Effector memory CD4-positive, alpha-beta T cell (primary cell): ENCODE data around the gene CLSTN1.

Experiments used
- DNase-seq, 3 donors: peaks; one replicate each; pipeline ENCODE4 v3.0.0-alpha.2; 2020
- H3K27ac ChIP-seq: 2 replicates; pipeline ENCODE4 v1.7.0; 2013; ENCODE audit warnings: mild to moderate bottlenecking, low read length, moderate library complexity; ENCODE audit not compliant: insufficient read depth, poor library complexity, severe bottlenecking
- H3K27me3 ChIP-seq: replicated peaks from 2 replicates; pipeline ENCODE4 v1.7.0; 2013; ENCODE audit warnings: mild to moderate bottlenecking, low read length; ENCODE audit not compliant: insufficient read depth, control insufficient read depth, poor library complexity, severe bottlenecking
- H3K36me3 ChIP-seq: 2 replicates; pipeline ENCODE4 v1.7.0; 2013; ENCODE audit warnings: mild to moderate bottlenecking, low read length, moderate library complexity; ENCODE audit not compliant: control insufficient read depth, insufficient read depth
- H3K4me1 ChIP-seq: 2 replicates; pipeline ENCODE4 v1.7.0; 2013; ENCODE audit warnings: low read length, mild to moderate bottlenecking; ENCODE audit not compliant: control insufficient read depth, insufficient read depth, poor library complexity, severe bottlenecking
- H3K4me3 ChIP-seq: 2 replicates; pipeline ENCODE4 v1.7.0; 2013; ENCODE audit warnings: low read length, low read depth, mild to moderate bottlenecking; ENCODE audit not compliant: insufficient read depth, poor library complexity, severe bottlenecking
- H3K9me3 ChIP-seq: 2 replicates; pipeline ENCODE4 v1.7.0; 2013; ENCODE audit warnings: mild to moderate bottlenecking, low read length, moderate library complexity; ENCODE audit not compliant: control insufficient read depth

The CLSTN1 gene

DNA sequence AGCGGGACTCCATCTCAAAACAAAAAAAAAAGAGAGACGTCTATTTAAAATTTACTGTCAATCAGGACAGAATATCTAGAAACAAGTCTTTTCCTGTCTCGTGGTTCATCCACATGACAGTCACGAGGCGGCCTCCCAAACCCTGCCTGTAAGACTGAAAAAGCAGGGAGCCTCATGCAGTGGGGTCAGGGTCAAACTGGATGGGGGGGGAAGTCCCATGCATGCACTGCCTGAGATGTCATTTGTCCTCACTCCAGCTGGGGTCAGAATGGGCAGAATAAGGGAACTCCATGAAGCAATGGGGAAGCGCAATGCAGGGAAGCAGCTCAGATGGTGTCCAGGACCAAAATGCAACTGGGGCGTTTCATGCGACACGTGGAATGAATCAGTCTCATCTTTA lies 86.7 kb downstream of the CLSTN1 start:
- no peaks in the 10 kb centered on the region for H3K27me3 ChIP-seq
- H3K9me3 ChIP-seq = no peaks in the 10 kb centered on the region
- H3K27ac ChIP-seq = no peak overlapping the region
- no peak for DNase-seq
- no peak overlapping the region for H3K4me3 ChIP-seq
- no peaks in the 10 kb centered on the region for H3K4me1 ChIP-seq
- H3K36me3 ChIP-seq = peaks cover 75% of the 10 kb centered on the region

DNA sequence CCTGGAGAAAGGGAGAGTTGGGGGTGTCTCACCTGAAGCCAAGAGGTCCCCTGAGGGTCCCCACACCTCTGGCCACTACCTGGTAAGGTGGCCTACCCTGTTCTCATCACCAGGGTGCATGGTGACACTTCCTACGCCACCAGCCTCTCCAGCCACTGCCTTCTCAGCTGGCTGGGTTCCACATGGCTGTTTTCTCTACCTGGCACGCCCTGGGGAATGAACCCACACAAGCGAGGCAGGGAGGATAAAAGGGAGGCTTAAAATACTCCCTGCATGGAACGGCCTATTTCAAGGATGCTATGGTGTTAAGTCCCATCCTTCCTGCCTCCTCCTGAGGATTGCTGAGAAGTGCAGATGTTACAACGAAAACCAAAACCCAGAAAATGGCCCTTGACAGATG lies 87.5 kb downstream of the CLSTN1 start:
- H3K4me3 ChIP-seq = no peak overlapping the region

DNA sequence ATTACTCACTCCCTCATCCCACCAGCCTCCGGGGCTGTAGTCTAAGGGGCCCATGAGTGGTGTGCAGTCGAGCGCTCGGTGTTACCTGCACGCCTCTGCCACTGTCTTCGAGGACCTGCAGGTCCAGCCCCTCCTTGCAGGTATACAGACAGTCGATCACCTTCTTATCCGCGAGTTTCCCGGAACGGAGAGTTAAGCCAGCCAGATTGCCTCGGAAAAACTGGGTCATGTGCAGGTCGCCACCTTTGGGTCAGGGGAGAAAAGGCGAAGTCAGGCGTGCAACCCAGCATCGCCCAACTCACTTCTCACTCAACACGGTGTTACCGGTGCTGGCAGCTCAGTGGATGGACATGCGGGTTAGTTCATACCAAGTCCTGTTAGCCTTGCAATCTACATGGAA lies 88.0 kb downstream of the CLSTN1 start:
- no peak for DNase-seq
- Histone ChIP-seq H3K9me3 (no peaks in the 10 kb centered on the region), H3K4me3 (no peak overlapping the region), H3K36me3 (peaks cover 78% of the 10 kb centered on the region), H3K27me3 (no peaks in the 10 kb centered on the region), H3K4me1 (no peaks in the 10 kb centered on the region), H3K27ac (no peak overlapping the region)

More for the DNA sequence above, 87.5 kb downstream of the CLSTN1 start:
- Histone ChIP-seq H3K27me3 (no peaks in the 10 kb centered on the region), H3K27ac (no peak overlapping the region), H3K9me3 (no peaks in the 10 kb centered on the region), H3K4me1 (no peaks in the 10 kb centered on the region), H3K36me3 (peaks cover 78% of the 10 kb centered on the region)
- DNase-seq = no peak

DNA sequence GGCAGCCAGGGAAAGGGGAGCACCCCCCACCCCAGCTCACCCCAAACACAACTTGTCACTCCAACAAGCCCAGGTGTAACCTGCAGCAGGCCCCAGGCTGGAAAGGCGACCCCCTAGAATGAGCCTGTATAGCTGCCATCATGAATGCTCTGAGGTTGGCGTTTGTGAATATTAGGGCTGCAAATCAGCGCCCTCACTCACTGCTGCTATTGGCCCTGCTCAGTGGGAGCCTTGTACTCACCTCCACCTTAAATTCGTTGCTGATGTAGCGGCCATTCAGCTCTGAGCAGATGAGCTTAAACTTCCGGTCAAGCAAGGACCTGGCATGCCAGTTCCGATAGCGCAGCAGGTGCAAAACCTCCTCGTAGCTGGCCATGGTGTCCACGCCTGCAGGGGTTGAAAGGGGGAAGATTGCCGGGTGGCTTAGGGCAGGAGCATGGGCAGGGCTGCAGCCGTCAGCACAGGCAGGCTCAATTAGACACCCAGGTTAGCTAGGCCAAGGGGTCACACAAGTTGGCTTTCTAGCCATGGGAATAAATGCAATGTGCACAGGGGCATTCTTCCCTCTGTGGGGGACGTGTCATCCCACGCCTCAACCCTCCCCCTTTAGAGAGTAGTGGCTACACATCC lies 90.5 kb downstream of the CLSTN1 start:
- H3K4me3 ChIP-seq = no peak overlapping the region
- peaks cover 85% of the 10 kb centered on the region for H3K36me3 ChIP-seq
- peaks cover 17% of the 10 kb centered on the region for H3K4me1 ChIP-seq
- H3K9me3 ChIP-seq = no peaks in the 10 kb centered on the region
- no peaks in the 10 kb centered on the region for H3K27me3 ChIP-seq
- no peak overlapping the region for H3K27ac ChIP-seq
- no peak for DNase-seq

DNA sequence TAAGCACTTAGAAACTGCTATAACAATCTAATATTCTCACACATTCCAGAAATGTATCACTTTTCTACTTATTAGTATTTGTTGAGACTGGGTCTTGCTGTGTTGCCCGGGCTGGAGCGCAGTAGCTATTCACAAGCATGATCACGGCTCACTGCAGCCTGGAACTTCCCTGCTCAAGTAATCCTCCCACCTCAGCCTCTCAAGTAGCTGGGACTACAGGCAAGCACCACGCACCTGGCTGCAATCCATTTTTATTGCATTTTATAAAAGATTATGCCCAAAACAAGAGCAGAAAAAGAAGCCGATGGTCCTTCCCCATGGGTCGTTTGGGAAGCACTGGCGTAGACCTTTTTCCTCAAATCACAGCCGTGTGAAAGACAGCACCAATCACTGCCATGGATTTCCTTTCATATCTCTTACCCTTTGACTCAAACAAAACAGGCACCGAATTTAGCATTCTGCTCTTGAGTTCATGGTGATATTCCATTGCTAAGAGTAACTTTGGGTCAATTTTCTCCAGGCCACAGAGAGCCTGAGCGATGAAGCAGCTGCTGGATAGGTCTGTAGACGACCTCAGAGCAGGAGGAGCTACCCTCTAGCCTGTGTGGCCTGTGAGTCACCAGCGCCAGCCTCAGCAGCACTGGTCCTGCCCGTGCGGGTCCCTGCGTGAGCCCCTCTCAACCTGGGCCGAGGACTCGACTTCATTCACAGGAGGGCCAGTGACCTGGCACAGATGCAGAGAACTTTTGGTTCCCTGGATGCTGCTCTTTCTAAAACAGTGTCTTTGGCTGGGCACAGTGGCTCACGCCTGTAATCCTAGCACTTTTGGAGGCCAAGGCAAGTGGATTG lies 91.4 kb downstream of the CLSTN1 start:
- H3K27me3 ChIP-seq = no peaks in the 10 kb centered on the region
- peaks cover 25% of the 10 kb centered on the region for H3K4me1 ChIP-seq
- peaks cover 82% of the 10 kb centered on the region for H3K36me3 ChIP-seq
- H3K27ac ChIP-seq = no peak overlapping the region
- no peaks in the 10 kb centered on the region for H3K9me3 ChIP-seq
- no peak for DNase-seq
- no peak overlapping the region for H3K4me3 ChIP-seq

DNA sequence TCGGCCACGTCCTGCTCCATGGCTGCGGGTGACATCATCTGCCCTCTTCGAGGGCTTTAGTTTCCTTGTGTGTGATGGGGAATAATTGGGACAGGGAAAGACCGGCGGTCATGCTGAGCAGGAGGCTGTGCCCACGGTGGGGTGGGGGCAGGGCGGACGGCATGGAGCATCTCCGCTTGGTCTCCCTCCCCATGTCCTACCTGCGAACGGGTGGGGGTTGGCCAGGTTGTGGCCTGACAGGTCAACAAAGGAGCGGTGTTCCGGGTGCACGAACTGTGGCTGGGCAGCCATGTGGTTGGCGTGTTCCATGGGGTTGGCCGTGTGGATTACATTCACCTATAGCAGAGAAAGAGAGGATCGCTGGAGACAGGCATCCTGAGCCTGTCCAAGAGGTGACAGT lies 92.2 kb downstream of the CLSTN1 start:
- Histone ChIP-seq H3K27ac (no peak overlapping the region), H3K4me3 (no peak overlapping the region), H3K4me1 (peaks cover 27% of the 10 kb centered on the region), H3K27me3 (no peaks in the 10 kb centered on the region), H3K9me3 (no peaks in the 10 kb centered on the region), H3K36me3 (peaks cover 83% of the 10 kb centered on the region)
- DNase-seq = no peak

DNA sequence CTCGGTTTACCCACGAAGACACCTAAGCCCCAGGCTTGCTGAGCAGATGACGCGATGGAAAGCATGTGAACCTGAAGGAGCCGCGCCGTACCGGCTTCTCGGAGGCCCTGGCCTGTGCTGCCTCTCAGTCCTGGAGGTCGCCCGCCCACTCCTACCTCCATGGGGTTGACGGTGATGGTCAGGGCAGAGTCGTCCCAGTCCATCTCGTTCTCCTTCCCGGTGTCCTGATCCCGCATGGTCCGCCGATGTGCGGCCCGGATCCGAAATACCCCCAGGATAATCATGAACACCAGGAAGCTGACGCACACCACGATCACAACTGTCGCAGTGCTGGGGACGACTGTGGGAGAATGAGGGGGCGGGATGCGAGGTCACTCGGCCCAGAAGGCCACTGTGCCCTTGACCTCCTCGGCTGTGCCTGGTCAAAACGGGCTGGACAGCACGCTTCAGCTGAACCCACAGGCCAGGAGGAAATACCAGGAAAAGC lies 92.7 kb downstream of the CLSTN1 start:
- Histone ChIP-seq H3K4me1 (peaks cover 27% of the 10 kb centered on the region), H3K36me3 (peaks cover 83% of the 10 kb centered on the region), H3K9me3 (no peaks in the 10 kb centered on the region), H3K27me3 (no peaks in the 10 kb centered on the region), H3K4me3 (no peak overlapping the region), H3K27ac (peak overlapping the region; percentile 18)
- no peak for DNase-seq

DNA sequence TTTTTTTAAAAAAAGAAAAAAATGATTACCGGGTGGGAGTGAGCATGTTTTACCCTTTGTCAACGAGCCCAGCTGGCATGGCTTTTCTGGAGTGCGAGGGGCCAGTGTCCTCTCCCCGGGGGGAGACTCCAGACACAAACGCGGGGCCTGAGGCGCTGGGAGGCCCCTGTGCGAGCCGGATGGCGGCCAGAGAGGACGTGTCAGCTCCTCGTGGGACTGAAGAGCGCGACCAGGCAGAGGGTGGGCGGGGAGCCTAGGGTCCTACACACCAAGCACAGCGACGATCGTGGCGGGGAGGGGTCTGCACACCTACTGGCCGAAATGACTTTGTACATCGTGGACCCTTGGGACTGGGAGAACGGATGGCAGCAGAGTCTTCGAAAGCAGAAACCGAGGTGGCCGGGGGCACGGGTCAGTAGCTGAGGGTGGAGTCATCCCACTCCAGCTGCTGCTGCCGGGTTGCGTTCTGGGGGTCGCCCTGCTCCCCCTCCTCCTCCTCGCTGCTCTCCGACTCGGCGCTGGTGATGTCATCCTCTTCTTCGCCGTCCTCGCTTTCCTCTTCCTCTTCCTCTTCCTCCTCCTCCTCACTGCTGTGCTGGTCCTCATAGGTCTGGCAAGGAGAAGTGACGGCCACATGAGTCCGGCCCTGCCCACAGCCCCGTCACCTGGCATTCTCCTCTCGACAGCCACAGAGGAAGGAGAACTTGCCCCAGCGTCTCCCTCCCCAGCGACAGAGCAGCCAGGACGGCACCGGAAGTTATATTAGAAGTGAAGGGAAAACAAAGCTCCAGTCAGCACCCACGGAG lies 93.5 kb downstream of the CLSTN1 start:
- peaks cover 27% of the 10 kb centered on the region for H3K4me1 ChIP-seq
- H3K9me3 ChIP-seq = no peaks in the 10 kb centered on the region
- no peak for DNase-seq
- H3K36me3 ChIP-seq = peaks cover 75% of the 10 kb centered on the region
- no peaks in the 10 kb centered on the region for H3K27me3 ChIP-seq
- peak overlapping the region; percentile 18 for H3K27ac ChIP-seq
- no peak overlapping the region for H3K4me3 ChIP-seq

DNA sequence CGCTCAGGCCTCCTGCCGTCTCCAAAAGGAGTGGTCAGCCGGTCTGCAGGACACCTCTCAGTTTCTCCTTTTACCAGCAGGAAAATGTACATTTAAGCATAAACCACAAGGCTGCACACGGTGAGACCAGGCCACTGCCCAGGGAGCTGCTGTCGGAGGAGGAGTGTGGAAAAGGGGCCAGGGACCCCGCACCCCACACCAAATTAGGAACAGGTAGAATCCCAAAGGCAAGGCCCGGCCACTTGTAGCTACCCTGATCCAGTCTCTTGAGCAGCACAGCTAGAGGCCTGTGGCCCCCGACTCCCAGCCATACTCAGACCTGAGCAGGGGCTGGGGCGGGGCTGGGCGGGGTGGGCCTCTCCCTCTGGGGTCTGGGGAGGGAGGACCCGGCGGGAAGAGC lies 94.2 kb downstream of the CLSTN1 start:
- peaks cover 31% of the 10 kb centered on the region for H3K4me1 ChIP-seq
- peaks cover 73% of the 10 kb centered on the region for H3K36me3 ChIP-seq
- no peak for DNase-seq
- H3K4me3 ChIP-seq = no peak overlapping the region
- no peaks in the 10 kb centered on the region for H3K9me3 ChIP-seq
- H3K27me3 ChIP-seq = no peaks in the 10 kb centered on the region
- peak overlapping the region; percentile 52 for H3K27ac ChIP-seq
